GM18520 (cell line): ENCODE data around the gene ICE1.
"Not testable (repeated sequence)": the region's sequence is repeated elsewhere in the genome, so short reads cannot be mapped to it uniquely, and the experiment has no call there.

Experiments used
- ATAC-seq: cut with Tn5 transposase; IDR thresholded peaks from one replicate; pipeline ENCODE4 v1.9.1; 2021; ENCODE audit not compliant: unreplicated experiment

Gene ICE1

DNA sequence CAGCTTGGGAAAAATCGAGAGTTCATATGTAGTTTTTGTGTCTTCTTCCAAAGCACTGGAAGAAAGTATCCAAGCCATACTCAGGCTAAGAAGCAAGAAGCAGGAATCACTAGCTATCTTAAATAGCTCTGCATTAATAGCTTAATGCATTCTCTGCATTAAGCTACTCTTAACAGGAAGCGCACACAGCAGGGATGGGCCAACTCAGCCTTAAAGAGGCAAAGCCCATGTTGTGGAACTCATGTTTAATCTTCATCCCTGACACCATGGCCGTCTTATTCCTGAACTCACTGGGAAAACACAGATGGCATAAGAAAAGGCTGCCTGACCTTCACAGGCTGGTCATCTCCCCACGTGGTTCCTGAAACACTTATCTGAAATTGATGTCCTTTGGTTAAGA lies 18.7 kb upstream of the ICE1 start:
- ATAC-seq: no peak

DNA sequence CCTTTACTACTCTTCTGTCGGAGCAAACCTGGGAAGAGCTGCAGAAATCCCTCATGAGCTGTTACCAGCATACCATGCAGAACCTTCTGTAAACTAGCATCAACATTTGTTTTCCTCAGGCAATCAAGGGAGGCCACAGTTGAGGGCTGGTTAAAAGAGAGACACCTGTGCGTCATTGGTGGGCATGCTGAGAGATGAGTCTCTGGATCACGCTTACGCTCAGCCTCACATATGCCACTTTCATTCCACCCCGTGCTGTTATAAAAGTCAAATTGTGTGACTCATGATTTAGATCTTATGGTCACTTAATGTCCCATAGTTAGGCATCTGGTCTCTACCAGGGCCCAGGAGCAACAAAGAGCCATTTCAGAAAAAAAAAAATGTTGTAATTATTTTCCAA lies 18.1 kb upstream of the ICE1 start:
- no peak for ATAC-seq

DNA sequence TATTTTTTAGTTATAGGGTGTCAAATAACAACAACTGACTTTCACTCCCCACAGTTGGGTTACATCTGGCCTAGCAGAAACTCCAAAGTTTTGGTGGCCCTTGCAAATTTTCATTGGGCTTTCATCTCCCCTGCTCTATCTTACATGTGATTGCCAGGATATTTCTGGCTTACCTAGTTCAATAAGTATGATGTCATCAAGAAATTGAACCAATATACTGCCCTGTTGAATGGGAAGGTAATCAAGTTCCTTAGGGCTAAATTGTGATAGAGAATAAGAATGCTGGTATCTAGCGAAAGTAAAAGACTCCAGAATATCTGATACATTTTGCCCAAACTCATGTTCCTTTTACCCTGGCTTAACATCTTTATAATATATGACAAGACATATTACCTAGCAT lies 17.0 kb upstream of the ICE1 start:
- ATAC-seq: no peak

DNA sequence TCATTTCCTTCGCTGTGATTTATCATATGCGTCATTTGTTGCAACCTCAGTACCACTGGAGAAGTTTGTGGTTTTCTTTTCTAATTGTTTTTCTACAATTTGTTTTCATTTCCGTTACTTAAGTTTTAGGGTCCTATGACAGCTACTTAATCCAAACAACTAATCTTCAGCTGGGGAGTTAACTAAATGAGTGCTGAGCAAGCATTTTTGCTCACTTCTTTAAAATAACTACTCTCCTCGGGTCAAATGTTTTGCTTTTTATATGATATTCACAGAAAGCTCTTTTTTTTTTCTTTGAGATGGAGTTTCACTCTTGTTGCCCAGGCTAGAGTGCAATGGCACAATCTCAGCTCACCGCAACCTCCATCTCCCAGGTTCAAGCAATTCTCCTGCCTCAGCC lies 14.6 kb upstream of the ICE1 start:
- no peak for ATAC-seq

DNA sequence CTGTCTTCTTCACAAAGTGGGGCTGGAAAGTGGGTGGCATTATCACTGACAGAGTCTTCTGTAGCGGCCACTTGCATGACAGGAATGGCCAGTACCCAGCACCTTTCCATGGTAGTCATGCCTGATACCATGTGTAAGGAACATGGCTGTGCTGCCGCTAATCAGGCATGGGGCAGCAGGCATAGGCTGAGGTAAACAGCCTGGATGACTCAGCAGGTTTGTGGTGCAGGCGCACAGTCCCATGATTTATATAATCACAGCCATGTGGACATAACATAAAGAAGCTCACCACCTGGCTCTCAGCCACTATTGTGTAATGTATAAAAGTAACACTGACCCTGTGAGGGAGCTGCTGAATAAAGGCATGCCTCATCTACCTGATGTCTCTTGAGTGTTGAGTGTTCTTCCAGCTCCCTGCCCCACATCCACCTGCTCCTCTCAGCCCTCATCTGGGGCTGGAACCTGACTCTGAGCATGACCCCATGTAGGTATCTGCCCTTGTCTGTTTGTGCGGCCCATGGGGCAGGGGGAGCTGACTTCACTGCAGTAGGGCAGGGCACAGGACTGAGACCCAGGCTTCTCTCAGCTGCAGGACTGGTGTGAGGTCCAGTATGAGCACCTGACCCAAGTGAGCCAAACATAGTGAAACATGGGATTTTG lies 13.2 kb upstream of the ICE1 start:
- no peak for ATAC-seq

DNA sequence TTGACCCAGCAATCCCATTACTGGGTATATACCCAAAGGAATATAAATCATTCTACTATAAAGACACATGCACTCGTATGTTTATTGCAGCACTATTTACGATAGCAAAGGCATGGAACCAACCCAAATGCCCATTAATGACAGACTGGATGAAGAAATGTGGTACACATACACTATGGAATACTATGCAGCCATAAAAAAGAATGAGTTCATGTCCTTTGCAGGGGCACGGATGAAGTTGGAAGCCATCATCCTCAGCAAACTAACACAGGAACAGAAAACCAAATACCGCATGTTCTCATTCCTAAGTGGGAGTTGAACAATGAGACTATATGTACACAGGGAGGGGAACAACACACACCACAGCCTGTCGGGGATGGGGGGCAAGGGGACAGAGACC lies 8.6 kb upstream of the ICE1 start:
- not testable (repeated sequence) for ATAC-seq

DNA sequence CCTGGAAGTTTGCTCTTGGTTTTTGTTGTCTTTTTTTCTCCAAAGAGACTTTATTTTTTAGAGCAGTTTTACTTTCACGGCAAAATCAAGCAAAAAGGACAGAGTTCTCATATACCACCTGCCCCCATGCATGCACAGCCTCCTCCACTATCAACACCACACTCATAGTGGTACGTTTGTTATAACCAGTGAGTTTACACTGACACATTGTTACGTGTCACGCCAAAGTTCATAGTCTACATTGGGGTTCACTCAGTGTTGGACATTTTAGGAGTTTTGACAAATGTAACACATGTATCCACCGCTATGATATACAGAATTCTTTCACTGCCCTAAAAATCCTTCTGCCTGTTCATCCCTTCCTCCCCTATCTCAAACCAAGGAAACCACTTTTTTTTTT lies 7.5 kb upstream of the ICE1 start:
- no peak for ATAC-seq

DNA sequence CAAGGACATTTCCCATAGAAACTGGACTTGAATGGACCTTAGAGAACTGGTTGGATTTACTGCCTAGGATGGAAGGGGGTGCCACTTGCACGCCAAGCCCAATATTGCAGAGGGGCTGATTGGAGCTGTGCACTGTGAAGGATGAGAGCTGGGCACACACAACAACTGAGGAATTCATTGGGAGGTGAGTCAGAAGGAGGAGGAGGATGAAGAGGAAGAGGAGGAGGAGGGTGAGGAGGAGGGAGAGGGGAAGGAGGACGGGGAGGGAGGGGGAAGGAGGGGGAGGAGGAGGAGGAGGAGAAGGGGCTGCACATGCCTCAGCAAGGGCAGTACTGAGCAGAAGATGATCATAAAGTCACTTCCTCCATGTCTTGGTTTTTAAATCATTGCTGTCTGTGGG lies 5.7 kb upstream of the ICE1 start:
- ATAC-seq: no peak

DNA sequence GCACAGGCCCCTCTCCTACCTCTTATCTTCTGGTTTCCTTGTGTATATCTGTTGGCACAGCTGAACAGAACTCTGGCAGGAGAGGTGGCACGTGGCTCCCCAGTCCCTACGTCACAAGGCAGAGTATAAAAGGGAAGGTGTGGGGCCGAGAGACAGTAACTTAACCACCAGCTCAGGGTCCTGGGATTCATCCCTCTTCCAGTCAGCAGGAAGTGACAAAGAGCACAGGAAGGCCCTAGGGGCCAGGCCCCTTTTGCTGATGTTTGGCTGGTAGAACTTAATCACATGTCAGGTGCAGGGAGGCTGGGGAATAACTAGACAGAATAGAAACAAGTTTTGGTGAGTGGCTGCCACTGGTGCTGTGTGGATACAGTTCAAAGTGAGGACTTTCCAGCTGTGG lies 4.5 kb upstream of the ICE1 start:
- ATAC-seq: no peak

DNA sequence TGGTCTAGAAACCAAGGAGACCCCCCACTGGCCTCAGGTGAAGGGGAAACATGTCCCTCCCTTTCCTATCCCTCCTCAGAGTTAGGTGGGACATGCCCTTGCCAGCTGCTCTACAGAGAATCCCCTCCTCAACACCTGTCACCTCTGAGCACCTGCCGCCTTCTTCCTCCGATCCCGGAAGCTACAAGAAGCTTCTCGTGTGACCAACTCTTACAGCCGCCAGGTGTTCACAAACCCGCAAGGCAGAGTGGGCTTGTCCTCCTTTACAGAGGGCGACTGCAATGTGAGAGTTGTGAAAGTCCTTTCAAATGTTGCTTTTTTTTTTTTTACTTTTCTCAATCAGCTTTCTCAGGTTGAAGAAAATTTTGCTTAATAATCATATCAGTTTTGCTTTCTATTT lies 3.7 kb upstream of the ICE1 start:
- ATAC-seq: no peak

DNA sequence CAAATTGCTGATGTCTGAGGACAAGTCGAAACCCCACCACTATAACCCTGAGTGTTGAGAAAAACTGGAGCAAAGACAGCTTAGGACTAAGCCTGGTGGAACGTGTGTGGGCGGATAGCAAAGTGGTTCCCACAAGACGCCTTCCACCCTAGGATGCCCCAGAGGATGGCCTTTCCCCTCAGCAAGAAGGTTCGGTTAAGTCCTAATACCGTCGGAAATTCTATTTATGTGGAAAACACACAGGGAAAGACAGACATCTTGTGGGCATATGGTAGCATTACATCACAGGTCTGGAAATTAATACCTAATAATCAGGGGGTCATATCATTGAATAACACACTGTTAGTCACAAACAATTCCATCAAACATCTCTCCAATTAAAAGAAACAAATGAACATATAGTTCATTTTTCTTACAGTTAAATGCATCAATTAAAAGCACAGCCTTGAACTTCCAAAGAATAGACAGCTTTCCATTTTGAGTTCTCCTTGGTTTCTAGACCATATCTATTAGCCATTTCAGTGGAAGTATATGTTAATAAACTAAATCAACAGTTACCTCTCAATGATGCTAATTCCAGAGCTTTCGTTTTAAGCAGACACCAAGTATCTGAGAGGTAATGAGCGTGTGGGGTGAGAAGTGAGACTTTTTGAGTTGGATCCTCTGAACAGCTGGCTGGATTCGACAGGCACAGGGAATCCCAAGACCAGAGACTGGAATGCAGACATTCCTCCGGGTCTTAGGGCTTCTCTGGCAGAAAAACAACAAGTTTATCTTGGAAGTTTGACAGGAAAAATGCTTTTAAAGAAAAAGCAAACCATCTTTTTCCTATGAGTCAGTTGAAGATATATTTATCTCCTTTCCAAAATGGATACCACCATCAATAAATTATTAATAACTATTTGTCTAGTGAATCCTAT lies 2.9 kb upstream of the ICE1 start:
- ATAC-seq: no peak

DNA sequence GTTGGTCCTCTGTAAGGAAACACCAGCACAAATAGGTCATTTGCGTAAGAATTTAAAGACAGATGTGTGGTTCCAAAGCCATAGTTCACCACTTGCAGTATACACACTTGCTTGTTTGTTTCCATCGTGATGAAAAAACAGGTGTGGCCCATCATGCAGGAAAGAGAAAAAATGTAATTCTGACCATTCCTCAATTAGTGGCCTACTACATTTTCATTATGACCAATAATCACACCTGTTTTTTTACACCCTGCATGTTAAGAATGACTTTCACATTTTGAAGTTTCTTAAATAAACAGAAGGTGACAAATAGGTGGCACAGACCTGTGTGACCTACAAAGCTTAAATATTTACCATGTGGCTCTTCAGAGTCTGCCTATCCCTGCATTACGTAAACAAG lies 2.2 kb upstream of the ICE1 start:
- ATAC-seq: no peak

DNA sequence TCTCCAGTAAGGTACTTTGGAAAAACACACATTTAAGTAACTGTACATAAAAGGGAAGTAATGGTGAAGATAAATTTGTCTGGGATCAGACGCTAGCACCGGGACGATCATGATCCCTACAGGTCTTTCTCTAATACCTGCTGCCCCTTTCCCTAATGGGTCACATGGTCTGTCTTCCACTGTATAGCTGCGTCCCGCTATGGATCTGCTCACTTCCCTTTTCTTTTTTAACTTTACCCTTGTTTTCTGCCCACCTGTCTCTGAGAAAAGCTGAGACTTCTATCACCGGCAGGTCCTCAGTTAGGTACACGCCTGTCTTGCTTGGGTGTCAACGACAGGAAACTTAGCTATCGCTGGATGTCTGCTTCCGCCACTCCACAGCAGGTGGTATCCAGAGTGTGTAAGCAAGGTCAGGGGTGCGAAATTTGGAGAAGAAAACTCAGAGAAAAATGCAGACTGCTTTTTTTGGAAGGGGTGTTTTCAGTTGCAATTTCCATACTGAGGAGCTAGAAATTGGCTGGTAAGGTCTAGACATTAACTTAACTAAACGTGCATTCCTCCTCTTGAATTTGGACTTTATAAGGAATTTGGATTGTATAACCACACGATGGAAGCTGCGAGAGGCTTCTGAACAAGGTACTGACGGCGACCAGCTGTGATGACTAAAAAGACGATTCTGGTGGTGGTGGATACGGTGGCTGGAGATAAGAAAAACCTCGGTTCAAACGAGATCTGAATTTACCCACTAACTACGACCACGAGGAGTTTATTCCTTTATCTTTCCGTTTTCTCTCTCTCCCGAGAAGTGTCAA lies 1.1 kb upstream of the ICE1 start:
- no peak for ATAC-seq

DNA sequence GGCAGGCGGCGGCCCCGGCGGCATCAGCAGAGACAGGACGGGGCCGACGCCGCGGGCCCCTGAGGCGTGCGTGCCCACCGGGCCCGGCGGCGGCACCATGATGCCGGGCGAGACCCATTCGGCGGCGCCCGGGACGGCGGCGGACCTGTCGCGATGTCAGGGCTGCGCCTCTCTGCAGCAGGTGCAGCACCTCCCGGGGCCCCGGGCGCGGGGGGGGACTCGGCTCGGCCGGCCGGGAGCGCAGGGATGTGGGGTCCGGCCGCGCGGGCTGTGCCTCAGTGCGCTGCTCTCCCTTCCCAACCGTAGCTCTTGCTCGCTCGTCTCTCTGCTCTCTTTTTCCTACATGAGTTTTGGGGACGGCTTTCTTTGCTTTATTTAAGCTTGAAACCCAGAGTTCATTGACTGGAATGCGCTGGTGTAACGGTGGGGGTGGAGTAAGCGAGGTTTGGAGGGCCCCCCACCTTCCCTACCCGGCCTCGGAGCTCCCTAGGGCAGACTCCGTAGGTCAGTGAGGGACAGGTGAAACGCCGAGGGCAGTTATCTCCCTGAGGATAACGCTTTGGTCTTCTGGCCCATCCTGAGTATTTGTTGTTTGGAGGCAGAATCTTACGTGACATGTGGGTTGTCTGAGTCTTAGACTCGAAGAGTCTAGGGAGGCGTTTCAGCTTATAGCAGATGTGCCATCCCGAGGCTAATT lies 490 bp downstream of the ICE1 start:
- peak; percentile 4 for ATAC-seq

DNA sequence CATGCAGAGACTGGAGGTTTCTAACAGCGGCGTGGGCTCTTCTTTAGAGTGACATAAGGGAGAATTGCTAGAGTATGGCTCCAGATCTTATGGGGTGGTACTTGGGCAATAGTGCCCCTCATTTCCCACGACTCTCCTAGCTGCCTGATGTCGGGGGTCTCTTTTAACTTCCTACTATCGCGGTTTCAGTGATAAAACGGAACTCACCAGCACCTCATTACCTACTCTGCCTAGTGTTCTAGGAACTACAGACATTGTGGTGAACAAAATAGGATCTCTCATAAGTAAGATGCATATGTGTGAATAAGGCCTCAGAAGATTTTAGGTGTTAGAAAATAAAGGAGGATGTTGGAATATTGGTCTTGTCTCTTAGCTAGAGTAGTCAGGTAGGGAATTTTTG lies 1.1 kb downstream of the ICE1 start:
- ATAC-seq: no peak

DNA sequence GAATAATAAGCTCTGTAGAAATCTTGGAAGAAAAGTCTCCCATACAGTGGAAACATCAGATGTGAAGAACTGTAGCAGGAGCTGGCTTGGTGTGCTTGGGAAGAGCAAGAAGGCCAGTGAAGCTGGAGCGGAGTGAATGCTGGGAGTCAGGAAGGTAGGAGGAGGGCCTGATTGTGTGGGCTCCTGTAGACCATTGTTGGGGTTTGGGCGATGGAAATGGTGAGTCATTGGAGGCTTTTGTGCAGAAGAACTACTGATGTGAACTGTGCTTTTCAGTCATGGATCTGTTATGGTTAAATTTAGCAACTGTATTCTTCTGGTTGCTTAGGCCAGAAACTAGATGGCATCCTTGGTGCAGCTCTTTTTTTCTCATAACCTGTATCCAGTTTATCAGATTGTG lies 2.3 kb downstream of the ICE1 start:
- no peak for ATAC-seq

DNA sequence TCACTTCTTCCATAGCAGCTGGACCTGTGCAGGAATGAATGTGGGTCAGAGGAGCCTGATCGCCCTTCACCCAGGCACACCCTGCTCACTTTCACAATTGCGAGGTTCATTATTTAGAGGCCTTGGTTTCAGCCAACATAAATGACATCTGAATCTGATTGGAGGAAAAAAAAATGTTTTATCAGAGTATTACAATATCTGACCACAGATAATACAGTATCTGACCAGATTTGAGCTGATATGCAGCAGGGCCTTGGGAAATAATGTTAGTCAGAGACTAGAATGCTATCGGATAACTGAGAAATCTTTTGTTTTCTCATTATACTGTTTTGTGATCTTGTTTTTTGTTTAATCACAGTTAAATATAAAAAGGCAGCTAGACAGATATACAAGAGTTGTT lies 7.7 kb downstream of the ICE1 start:
- ATAC-seq: no peak

DNA sequence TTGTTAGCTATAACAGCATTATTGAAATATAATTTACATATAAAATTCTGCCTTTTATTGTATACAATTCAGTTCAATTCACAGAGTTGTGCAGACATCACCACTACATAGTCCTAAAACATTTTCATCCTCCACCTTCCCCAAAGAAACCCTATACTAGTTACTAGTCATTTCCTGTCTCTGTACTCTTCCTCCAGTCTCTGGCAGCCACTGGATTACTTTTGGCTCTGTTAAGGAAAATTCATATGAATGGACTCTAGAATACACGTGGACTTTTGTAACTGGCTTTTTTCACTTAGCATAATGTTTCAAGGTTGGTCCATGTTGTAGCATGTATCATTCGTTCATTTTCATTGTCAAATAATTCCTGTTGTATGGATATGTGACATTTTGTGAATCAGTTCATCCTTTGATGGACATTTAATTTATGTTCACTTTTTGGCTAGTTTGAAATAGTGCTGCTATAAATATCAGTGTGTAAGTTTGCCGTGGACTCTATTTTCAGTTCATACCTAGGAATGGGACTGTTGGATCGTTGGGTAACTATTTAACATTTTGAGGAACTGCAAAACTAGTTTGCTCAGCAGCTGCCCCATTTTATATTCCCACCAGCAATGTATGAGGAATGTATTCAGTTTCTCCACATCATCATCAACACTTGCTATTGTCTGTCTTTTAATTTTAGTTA lies 9.7 kb downstream of the ICE1 start:
- ATAC-seq: no peak

DNA sequence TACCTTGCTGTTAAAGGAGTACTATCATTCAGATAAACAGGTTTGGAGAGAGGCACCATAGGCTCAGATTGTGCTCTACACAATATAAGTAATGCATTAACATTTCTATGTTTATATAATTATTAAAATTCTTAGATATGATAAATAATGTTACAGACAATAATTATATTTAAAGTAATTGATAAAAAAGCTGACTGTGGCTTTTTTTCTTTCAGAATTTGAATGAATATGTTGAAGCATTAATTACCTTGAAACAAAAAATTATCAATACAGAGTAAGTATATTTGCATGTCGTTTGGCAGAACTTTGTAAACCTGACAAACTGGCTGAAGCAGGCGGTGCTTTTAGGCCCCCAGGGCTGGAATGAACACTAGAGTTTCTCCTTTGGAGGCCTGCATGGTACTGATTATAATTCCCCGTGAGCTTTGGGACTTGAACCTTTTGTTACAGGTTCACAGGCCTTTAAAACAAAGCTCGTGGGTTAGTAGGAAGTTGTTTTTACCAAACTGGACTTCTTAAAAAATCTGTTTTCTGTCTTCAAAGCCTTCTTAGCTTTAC lies 13.8 kb downstream of the ICE1 start:
- no peak for ATAC-seq
